IPS-20b (cell line): ENCODE data around the gene PIGT.
A peak's percentile ranks its signal among the peaks of the same experiment; 100 is the strongest.

ENCODE experiments used
- H3K27ac ChIP-seq: one replicate; pipeline ENCODE4 v1.5.1; 2013; ENCODE audit warnings: low read length
- H3K27me3 ChIP-seq: 2 replicates; pipeline ENCODE4 v1.6.1; 2013; ENCODE audit warnings: mild to moderate bottlenecking, low read length, inconsistent platforms; ENCODE audit not compliant: insufficient read depth
- H3K36me3 ChIP-seq: 2 replicates; pipeline ENCODE4 v1.6.1; 2013; ENCODE audit warnings: low read depth, mild to moderate bottlenecking, inconsistent platforms, low read length, moderate library complexity; ENCODE audit not compliant: insufficient read depth
- H3K4me1 ChIP-seq: 2 replicates; pipeline ENCODE4 v1.6.1; 2013; ENCODE audit warnings: mild to moderate bottlenecking, control low read depth, inconsistent platforms, low read length, moderate library complexity; ENCODE audit not compliant: insufficient read depth
- H3K4me3 ChIP-seq: 2 replicates; pipeline ENCODE4 v1.5.1; 2013; ENCODE audit warnings: mild to moderate bottlenecking, low read length, inconsistent platforms
- H3K9ac ChIP-seq: 2 replicates; pipeline ENCODE4 v1.6.1; 2013; ENCODE audit warnings: low read depth, mild to moderate bottlenecking, inconsistent platforms, low read length, moderate library complexity
- H3K9me3 ChIP-seq: 2 replicates; pipeline ENCODE4 v1.6.1; 2013; ENCODE audit warnings: mild to moderate bottlenecking, low read depth, low read length, inconsistent platforms; ENCODE audit not compliant: insufficient read depth

PIGT gene

DNA sequence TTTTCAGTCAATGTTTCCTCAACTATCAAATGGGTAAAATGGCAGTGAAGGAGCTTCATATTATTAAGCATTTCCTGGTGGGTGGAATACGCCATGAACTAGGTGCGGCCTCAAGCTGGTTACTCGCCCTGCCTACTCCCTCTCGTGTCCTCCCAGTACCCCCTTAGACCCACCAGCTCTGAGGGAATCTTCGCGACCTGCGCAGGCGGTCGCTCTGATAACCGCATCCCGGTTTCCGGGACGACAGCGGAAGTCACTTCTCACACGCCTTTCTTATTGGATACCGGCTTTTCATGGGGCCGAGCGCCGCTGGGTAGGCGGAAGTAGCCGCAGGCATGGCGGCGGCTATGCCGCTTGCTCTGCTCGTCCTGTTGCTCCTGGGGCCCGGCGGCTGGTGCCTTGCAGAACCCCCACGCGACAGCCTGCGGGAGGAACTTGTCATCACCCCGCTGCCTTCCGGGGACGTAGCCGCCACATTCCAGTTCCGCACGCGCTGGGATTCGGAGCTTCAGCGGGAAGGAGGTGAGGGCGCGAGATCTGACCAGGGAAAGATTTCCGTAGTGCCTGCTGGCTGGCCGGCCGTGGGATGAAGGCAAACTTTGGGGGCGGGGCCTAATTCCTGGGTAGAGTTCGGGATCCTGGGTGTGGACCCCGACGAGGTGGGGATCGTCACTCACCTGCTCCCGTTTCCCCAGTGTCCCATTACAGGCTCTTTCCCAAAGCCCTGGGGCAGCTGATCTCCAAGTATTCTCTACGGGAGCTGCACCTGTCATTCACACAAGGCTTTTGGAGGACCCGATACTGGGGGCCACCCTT lies at the start of gene PIGT:
Gene PIGT (plus strand): TSS at position 320 of the 816 bp plus-strand sequence. CDS start 16 bp downstream, at position 336.
- Histone ChIP-seq H3K9ac (peak within 1 kb of the TSS; percentile 91; the same call in 1 of the 2 replicates), H3K36me3 (peaks cover 31% of the 10 kb centered on the region), H3K4me3 (peak within 1 kb of the TSS; percentile 96), H3K27ac (peak within 1 kb of the TSS; percentile 74), H3K4me1 (0 out of 2 replicates have a peak, but pooled peaks cover 3% of the 10 kb centered on the region), H3K9me3 (no peaks in the 10 kb centered on the region), H3K27me3 (no peaks in the 10 kb centered on the region)

DNA sequence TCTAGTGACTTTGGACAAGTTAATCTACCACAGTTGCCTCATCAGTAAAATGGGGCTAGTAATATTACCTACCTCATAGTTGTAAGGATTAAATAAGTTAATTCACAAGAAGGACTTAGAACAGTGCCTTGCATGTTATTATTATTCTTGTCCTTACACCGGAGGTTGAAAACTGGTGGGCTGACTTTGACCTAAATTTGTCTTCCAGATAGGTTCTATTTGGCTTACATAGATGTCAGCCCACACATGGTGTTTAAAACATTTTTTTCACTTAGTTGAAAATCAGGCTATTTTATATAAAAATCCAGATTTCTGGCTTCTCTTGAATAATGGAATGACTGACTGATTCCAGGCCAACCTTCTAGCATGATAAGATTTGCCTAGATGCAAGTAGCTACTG lies 49.7 kb upstream of the PIGT start:
- Histone ChIP-seq H3K9ac (no peak overlapping the region), H3K27me3 (no peaks in the 10 kb centered on the region), H3K4me1 (peaks cover 5% of the 10 kb centered on the region; the same call in 1 of the 2 replicates)

DNA sequence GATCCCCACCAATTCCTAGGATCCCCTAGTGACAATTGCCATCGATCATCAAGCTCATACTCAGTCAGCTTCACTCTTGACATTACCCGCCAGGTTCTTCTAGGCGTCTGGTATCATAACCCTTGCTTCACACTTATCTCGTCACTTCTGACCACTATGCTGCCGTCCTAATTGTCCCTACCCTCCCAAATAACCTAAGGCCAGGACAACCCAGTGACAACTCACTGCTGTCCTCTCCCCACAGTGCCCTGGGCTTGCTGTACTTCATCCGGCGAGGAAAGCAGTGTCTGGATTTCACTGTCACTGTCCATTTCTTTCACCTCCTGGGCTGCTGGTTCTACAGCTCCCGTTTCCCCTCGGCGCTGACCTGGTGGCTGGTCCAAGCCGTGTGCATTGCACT lies 49.3 kb upstream of the PIGT start:
- no peaks in the 10 kb centered on the region for H3K9me3 ChIP-seq
- no peaks in the 10 kb centered on the region for H3K27me3 ChIP-seq
- H3K4me1 ChIP-seq = peaks cover 5% of the 10 kb centered on the region; the same call in 1 of the 2 replicates
- H3K4me3 ChIP-seq = no peak overlapping the region
- peaks cover 37% of the 10 kb centered on the region for H3K36me3 ChIP-seq
- no peak overlapping the region for H3K9ac ChIP-seq
- H3K27ac ChIP-seq = no peak overlapping the region

More for the DNA sequence above, 49.7 kb upstream of the PIGT start:
- H3K9me3 ChIP-seq = no peaks in the 10 kb centered on the region
- no peak overlapping the region for H3K27ac ChIP-seq
- peaks cover 37% of the 10 kb centered on the region for H3K36me3 ChIP-seq
- H3K4me3 ChIP-seq = no peak overlapping the region

DNA sequence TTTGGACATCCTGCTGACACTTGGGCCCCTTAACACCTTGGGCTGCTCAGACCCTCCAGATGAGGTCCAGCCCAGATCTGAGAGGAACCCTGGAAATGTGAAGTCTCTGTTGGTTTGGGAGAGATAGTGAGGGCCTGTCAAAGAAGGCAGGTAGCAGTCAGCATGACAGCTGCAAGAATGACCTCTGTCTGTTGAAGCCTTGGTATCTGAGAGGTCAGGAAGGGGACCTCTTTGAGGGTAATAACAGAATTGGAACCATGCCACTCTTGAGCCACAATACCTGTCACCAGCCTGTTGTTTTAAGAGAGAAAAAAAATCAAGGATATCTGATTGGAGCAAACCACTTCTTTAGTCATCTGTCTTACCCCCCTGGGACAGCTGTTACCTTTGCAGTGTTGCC lies 48.8 kb upstream of the PIGT start:
- Histone ChIP-seq H3K4me3 (no peak overlapping the region), H3K27me3 (no peaks in the 10 kb centered on the region; the same call in 1 of the 2 replicates), H3K9ac (no peak overlapping the region), H3K27ac (no peak overlapping the region), H3K9me3 (no peaks in the 10 kb centered on the region), H3K36me3 (peaks cover 37% of the 10 kb centered on the region), H3K4me1 (peaks cover 5% of the 10 kb centered on the region; the same call in 1 of the 2 replicates)

DNA sequence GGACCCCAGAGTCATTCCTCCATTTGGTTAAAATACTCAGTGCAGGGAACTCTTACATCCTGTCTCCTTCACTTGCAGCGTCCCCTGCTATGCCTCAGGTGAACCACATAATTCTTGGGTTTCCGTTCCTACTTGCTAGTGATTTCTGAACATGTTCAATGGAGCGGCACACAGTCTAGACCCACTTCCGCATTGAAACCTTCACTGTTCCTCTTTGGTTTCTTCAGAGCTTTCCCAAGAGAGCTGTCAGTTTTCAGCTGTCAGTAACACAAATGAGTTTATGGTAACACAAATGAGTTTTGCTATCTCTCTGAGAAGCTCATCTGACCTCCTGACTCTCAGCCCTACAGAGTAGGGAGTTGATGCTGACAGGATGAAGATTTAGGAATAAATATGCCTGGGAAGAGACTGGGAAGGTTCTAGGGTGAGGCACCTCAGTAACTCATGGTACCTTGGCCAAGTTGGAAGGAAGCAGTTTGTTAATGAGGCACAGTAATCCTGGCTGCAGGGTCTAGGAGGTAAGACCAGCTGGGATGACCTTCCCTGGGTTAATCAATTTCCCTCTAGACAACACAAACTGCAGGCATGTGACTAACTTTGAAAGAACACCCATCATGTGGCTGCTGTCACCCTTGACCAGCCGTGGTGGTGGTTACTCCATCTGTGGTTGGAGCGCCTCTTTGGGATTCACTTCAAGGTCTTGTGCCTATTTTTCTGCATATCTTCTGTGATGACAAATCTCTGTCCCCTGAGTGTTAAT lies 47.5 kb upstream of the PIGT start:
- Histone ChIP-seq H3K27ac (no peak overlapping the region), H3K27me3 (peaks cover 11% of the 10 kb centered on the region), H3K4me1 (peaks cover 5% of the 10 kb centered on the region; the same call in 1 of the 2 replicates), H3K36me3 (peaks cover 37% of the 10 kb centered on the region), H3K9ac (no peak overlapping the region), H3K9me3 (no peaks in the 10 kb centered on the region), H3K4me3 (no peak overlapping the region)

DNA sequence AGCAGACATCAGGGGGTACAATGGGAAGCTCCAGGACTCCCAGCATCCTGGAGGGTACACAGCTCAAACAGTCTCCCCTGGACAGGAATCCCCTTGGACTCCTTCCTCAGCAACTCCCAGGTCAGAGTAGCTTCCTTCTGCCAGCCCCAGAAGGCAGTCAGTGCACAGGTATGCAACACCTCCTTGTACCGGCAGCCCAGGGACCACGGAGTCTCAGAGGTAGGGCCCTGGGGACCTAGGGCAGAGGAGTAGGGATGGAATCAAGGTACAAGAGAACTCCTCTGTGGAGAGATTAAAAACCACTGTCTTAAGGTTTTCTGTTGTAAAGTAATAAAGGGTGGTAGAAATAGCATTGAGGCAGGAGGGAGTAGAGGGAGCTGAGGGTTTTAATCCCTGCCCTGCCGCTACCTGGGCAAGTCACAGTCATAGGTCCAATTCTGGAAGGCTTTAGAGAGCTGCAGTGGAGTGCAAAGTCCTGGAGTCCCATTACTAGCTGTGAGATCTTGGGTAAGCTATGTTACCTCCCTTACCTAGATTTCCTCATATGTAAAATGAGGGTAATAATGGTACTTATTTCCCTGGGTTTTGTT lies 45.3 kb upstream of the PIGT start:
- H3K4me3 ChIP-seq = no peak overlapping the region
- H3K9ac ChIP-seq = no peak overlapping the region
- peaks cover 31% of the 10 kb centered on the region for H3K36me3 ChIP-seq
- no peaks in the 10 kb centered on the region for H3K9me3 ChIP-seq
- no peak overlapping the region for H3K27ac ChIP-seq
- peaks cover 13% of the 10 kb centered on the region for H3K27me3 ChIP-seq
- no peaks in the 10 kb centered on the region for H3K4me1 ChIP-seq

DNA sequence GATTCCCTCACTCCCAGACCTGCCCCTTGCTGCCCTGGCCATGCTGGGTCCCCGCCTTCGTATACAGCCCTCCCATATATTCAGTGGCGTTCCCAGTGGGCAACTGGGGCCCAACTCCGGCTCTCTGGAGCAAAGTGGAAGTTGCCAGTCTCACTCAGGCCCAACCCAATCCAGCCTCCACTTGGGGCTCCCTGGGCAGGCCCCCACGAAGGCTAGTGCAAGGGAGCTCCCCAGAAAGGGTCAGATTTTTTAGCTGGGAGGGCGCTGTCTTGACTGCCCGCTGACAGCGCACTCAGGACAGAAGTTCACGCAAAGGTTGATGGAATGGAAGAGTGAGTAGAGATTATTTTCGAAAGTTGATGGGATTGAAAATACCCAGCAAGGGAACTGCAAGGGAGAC lies 43.7 kb upstream of the PIGT start:
- Histone ChIP-seq H3K27ac (no peak overlapping the region), H3K36me3 (peaks cover 15% of the 10 kb centered on the region), H3K9ac (no peak overlapping the region), H3K4me3 (peak overlapping the region; percentile 33; the same call in 1 of the 2 replicates), H3K4me1 (no peaks in the 10 kb centered on the region), H3K27me3 (peaks cover 13% of the 10 kb centered on the region), H3K9me3 (no peaks in the 10 kb centered on the region)

DNA sequence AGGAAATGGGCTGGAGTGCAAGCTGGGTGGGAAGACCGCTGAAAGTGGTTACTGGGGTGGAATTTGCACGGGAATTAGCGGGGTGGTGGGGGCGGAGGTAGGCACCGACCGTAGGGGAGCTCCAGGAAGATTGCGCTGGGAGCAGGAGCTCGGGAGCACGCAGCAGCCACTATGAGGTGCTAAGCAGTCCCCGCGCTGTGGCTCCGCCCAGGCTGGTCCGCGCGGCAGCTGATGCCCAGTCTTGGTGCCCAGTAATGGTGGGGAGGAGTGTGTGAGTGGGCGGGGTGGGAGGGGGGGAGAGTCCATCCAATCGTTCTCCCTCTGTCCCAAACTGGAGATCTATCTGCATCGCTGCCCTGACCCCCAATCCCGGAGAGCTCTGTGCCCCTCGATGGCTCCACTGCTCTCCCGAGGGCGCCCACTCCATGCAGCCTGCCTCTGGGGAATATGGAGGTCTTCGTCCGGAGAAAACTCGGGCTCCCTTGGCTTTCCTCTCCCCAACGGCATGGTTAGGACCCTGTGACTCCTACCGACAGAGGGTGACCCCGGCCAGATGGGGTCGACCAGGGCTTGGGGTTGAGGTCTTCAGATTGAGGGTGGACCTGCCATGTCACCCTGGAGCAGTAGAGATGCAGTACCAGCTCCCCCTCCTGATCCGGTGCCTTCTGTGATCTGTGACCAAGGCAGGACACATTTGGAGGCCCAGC lies 43.1 kb upstream of the PIGT start:
- Histone ChIP-seq H3K4me1 (no peaks in the 10 kb centered on the region), H3K4me3 (peak overlapping the region; percentile 77; the same call in 1 of the 2 replicates)

DNA sequence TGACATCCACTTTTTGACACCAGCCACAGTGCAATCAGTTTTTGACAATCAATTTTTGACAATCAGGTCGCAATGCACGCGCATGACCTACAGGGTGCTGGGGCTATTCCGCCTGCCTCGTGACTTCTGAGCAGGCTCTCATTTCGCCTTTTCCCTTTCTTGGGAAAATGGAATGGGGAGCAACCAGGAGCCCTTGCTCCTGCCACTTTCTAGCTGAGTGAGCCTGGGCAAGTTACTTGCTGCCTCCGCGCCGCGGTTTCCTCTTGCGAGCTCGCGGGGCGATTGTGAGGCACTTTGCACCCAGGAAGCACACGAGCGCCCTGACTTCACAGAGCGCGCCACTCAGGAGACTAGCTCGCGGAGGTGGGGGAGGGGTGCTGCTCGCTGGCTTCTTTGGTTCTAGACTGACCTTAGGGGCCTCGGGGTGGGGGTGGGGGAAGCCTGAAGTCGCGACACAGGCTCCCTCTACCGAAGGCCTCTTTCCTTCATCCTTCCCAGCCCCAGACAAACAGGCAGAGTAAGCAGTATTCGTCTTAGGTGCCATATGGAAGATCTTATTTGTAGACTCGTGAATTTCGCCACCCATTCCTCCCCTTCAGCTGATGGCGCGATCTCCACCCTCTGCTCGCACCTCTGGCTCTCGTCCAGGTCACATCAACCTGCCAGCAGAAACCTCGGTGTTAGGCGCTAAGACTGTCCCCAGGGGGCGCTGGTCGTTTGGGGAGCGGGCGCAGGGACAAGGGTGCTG lies 42.4 kb upstream of the PIGT start:
- no peak overlapping the region; the same call in 1 of the 2 replicates for H3K9ac ChIP-seq
- no peaks in the 10 kb centered on the region for H3K9me3 ChIP-seq
- peaks cover 3% of the 10 kb centered on the region; the same call in 1 of the 2 replicates for H3K36me3 ChIP-seq
- peaks cover 13% of the 10 kb centered on the region for H3K27me3 ChIP-seq
- H3K4me1 ChIP-seq = no peaks in the 10 kb centered on the region
- peak overlapping the region; percentile 77 for H3K4me3 ChIP-seq
- no peak overlapping the region for H3K27ac ChIP-seq

More for the DNA sequence above, 43.1 kb upstream of the PIGT start:
- Histone ChIP-seq H3K36me3 (peaks cover 10% of the 10 kb centered on the region; the same call in 1 of the 2 replicates), H3K27me3 (peaks cover 13% of the 10 kb centered on the region), H3K9ac (no peak overlapping the region; the same call in 1 of the 2 replicates), H3K9me3 (no peaks in the 10 kb centered on the region), H3K27ac (no peak overlapping the region)

DNA sequence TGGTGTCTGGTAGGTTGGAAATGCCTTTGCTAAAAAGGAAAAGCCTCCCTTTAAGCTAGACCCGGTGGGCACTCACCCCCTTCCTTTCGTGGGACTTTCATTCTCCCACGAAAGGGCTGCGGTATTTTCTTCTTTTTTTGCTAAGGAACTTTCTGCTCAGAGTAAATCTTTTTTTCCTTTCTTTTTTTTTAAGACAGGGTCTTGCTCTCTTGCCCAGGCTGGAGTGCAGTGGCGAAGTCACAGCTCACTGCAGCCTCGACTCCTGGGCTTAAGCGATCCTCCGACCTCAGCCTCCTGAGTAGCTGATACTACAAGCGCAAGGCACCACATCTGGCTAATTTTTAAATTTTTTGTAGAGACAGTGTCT lies 41.9 kb upstream of the PIGT start:
- Histone ChIP-seq H3K9ac (no peak overlapping the region), H3K4me3 (peak overlapping the region; percentile 77; the same call in 1 of the 2 replicates), H3K27ac (no peak overlapping the region)

More for the DNA sequence above, 41.9 kb upstream of the PIGT start:
- H3K9me3 ChIP-seq = no peaks in the 10 kb centered on the region
- H3K27me3 ChIP-seq = peaks cover 13% of the 10 kb centered on the region
- no peaks in the 10 kb centered on the region for H3K36me3 ChIP-seq
- no peaks in the 10 kb centered on the region for H3K4me1 ChIP-seq
